ENCODE measurements around the gene KLHL29.

DNA sequence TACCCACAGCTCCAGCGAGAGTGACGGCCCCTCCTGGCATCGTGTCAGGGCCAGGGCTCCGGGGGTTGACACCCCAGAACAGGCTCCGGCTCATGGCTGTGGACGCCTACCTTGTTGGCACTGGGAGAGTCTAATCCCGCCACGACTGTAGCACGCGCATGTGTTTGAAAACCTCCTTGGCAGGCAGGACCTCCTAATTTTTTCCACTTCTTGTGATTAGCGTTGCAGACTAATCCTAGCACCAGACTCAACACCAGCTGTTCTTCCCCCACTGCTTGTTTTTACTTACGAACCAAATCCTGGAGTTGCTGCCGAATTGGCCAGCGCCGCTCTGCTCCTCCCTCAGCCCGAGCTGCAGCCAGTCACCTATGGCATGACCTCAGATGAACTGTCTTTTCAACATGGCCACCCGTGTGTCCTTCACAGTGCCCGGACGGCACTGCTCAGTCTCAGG, 110.7 kb downstream of the KLHL29 start:
- TF ChIP-seq CTCF (conservative IDR thresholded peaks at IDR 0.05; ENCODE audit: low read length), result no peak
- TF ChIP-seq EZH2phosphoT487 (IDR thresholded peaks at IDR 0.05; ENCODE audit: borderline replicate concordance, low read depth, low read length), result no peak

Data from OCI-LY7 (cell line).